ENCODE measurements around the gene CRYZL1.
"Not testable (repeated sequence)": the region's sequence is repeated elsewhere in the genome, so short reads cannot be mapped to it uniquely, and the experiment has no call there.

Gene CRYZL1

GRCh38 chr21:33584455-33584854 is 57.1 kb downstream of the CRYZL1 start:
- no peak for TF ChIP-seq CTCF (IDR thresholded peaks at IDR 0.05; ENCODE audit: insufficient read depth, low read length, missing control alignments)
- CTCF ChIA-PET, result interaction anchor here (4.2 kb wide), 1 partner anchor 21 kb away, joined by 19 read pairs; no protein-coding TSS in a partner anchor
- no peak overlapping the region for H3K4me3 ChIP-seq (ENCODE audit: low read depth, low read length)
- DNase-seq (ENCODE audit: low read depth, low spot score), result no peak
- POLR2A ChIA-PET, result interaction anchor here (0.7 to 1.2 kb wide), 2 partner anchors 11 to 94 kb away, joined by 3 to 4 read pairs; no protein-coding TSS in a partner anchor

- no peak for DNase-seq (ENCODE audit: low read depth, low spot score)
- ChIA-PET POLR2A (no interaction called here), CTCF (interaction anchor here (0.9 to 3.3 kb wide), 2 partner anchors 24 to 27 kb away, joined by 3 to 19 read pairs; no protein-coding TSS in a partner anchor)
- TF ChIP-seq CTCF (IDR thresholded peaks at IDR 0.05; ENCODE audit: insufficient read depth, low read length, missing control alignments), result no peak
- H3K4me3 ChIP-seq (ENCODE audit: low read depth, low read length), result no peak overlapping the region
Observed at GRCh38 chr21:33578959-33579542, 62.5 kb downstream of the CRYZL1 start.

GRCh38 chr21:33578214-33578613 is 63.3 kb downstream of the CRYZL1 start:
- ChIA-PET CTCF (interaction anchor here (0.9 to 3.3 kb wide), 2 partner anchors 25 to 28 kb away, joined by 3 to 19 read pairs; no protein-coding TSS in a partner anchor), POLR2A (interaction anchor here (0.7 kb wide), 1 partner anchor 13 kb away, joined by 3 read pairs; no protein-coding TSS in a partner anchor)
- no peak for TF ChIP-seq CTCF (IDR thresholded peaks at IDR 0.05; ENCODE audit: insufficient read depth, low read length, missing control alignments)
- H3K4me3 ChIP-seq (ENCODE audit: low read depth, low read length), result no peak overlapping the region
- peak; percentile 37 for DNase-seq (ENCODE audit: low read depth, low spot score)

GRCh38 chr21:33576741-33577141 is 64.8 kb downstream of the CRYZL1 start:
- POLR2A ChIA-PET; DNase-seq (ENCODE audit: low read depth, low spot score); H3K4me3 ChIP-seq (ENCODE audit: low read depth, low read length): not testable (repeated sequence)
- CTCF ChIA-PET, result interaction anchor here (3.3 kb wide), 1 partner anchor 29 kb away, joined by 19 read pairs; no protein-coding TSS in a partner anchor

- H3K4me3 ChIP-seq (ENCODE audit: low read depth, low read length), result no peak overlapping the region
- no peak for DNase-seq (ENCODE audit: low read depth, low spot score)
- POLR2A ChIA-PET, result no interaction called here
- TF ChIP-seq CTCF (IDR thresholded peaks at IDR 0.05; ENCODE audit: insufficient read depth, low read length, missing control alignments), result no peak
- CTCF ChIA-PET, result interaction anchor here (1.2 to 3.6 kb wide), 2 partner anchors 10 to 34 kb away, joined by 3 to 23 read pairs; no protein-coding TSS in a partner anchor
Observed at GRCh38 chr21:33572350-33572749, 69.2 kb downstream of the CRYZL1 start.

GRCh38 chr21:33569991-33570390 is 71.5 kb downstream of the CRYZL1 start:
- DNase-seq (ENCODE audit: low read depth, low spot score), result no peak
- POLR2A ChIA-PET, result interaction anchor here (0.6 to 0.8 kb wide), 2 partner anchors 18 to 41 kb away, joined by 3 read pairs; no protein-coding TSS in a partner anchor
- TF ChIP-seq CTCF (IDR thresholded peaks at IDR 0.05; ENCODE audit: insufficient read depth, low read length, missing control alignments), result no peak
- H3K4me3 ChIP-seq (ENCODE audit: low read depth, low read length), result no peak overlapping the region
- CTCF ChIA-PET, result interaction anchor here (1.4 to 1.5 kb wide), 2 partner anchors 13 to 36 kb away, joined by 5 to 7 read pairs; no protein-coding TSS in a partner anchor
